Panc1 (cell line): ENCODE data around the gene MRPS2.

Experiments used
- CTCF ChIP-seq: fragments of 450-650 bp; IDR thresholded peaks from 2 replicates; pipeline ENCODE4 v1.5.1; 2017; ENCODE audit warnings: mild to moderate bottlenecking
- POLR2AphosphoS5 ChIP-seq: IDR thresholded peaks from 2 replicates; pipeline ENCODE4 v1.6.1; 2012; ENCODE audit warnings: mild to moderate bottlenecking, low read depth, low read length, moderate library complexity

GRCh38 chr9:135520916-135521607, 20.6 kb downstream of the MRPS2 start, which contains the start of gene LCN1:
- TF ChIP-seq POLR2AphosphoS5: no peak
- TF ChIP-seq CTCF: no peak
